Suppressor macrophage treated with lipopolysaccharide for 4 hours (primary cell): ENCODE results near the gene GPC6.

Experiments
- DNase-seq: peaks from one replicate; pipeline ENCODE4 v3.0.0-alpha.2; 2020

Gene GPC6

DNA sequence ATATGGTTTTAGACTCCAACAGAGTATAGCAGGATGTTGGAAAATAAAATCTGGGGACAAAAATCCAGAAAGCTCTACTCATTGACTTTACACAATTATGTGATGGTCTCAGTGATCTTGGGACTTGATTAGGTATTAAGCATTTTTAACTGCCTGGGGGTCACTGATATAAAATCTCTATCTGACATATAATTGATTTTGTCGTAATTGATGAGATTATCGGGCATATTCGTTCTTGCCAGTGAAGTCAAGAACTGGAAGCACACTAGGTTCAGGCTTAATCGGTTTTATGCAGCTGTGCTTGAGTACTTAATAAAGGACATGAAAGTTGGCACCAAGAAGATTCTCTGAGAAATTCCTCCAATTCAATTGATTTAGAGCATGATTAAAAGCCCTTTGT lies 862.1 kb downstream of the GPC6 start:
- no peak for DNase-seq

- DNase-seq: no peak
These were observed 864.3 kb downstream of the GPC6 start for GRCh38 chr13:94090773-94091480.

DNA sequence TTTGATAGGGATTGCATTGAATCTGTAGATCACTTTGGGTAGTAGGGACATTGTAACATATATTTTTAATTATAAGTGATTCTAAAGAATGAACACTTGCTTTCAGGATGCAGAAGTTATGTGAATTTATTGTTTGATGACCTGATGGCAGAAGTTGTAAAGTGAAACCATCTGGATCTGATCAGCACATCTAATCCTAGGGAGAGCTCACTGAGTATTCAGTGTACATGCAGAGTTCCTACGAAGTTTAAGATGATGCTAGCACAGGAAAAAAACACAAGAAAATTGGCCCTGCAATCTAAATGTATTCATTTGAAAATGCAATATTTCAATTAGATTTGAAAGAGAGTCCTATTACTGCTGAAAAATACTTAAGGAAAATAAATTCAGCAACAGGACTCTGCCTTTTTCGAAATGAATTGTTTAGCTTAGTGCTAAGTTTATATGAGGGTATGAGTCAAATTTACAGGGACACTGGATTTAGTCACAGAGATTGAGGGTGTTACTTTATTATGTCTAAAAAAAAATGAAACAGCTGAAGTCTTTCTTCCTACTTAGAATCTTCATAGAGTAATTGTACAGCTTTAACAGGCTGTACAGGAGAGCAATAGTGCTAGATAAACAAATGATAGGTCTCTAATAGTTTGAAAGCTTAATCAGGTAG lies 867.2 kb downstream of the GPC6 start:
- no peak for DNase-seq

- DNase-seq: no peak
These were observed 883.2 kb downstream of the GPC6 start for GRCh38 chr13:94109715-94110374.

DNA sequence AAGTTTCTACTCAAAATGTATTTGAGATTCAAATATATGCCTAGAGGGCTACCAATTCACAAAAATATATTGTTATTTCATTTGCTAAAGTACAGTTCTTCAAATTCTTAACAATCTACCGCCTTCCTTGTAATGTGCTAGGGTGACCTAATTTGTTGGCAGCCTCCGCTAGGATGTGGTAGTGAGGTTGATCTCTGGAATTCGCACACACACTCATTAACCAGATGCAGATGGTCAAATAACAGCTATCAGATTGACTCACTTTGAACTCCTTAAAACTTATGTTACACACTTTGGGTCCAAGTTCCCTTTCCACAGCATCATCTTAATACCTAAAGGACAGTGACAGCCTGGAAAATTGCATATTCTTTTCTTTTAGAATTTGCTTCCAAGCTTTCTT lies 885.6 kb downstream of the GPC6 start:
- DNase-seq: no peak

- no peak for DNase-seq
These were observed 886.1 kb downstream of the GPC6 start for GRCh38 chr13:94112731-94113130.

- no peak for DNase-seq
These were observed 886.6 kb downstream of the GPC6 start for GRCh38 chr13:94113245-94113644.

GRCh38 chr13:94114166-94114565 lies 887.6 kb downstream of the GPC6 start:
- no peak for DNase-seq

DNA sequence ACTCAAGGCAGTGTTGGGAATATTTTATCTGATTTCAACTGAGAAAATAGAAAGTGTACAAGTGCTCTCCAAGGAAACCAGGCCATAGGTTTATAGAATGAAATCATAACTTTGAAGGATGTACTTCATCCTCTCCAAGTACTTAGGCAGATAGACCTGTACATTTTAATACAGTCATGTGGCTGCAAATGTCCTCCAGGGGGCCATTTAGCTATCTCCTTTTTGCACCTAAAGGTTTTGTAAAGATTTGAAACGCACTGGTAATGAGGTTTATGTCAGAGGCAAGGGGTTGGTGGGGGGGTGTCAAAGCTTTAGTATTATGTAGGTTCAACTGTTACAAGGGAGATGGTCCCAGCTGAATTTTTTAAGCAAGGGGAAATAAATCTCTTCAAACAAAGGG lies 888.4 kb downstream of the GPC6 start:
- no peak for DNase-seq

- no peak for DNase-seq
These were observed 892.8 kb downstream of the GPC6 start for GRCh38 chr13:94119360-94119936.

- DNase-seq: no peak
These were observed 894.3 kb downstream of the GPC6 start for GRCh38 chr13:94120878-94121277.

GRCh38 chr13:94121686-94122085 lies 895.1 kb downstream of the GPC6 start:
- DNase-seq: no peak

DNA sequence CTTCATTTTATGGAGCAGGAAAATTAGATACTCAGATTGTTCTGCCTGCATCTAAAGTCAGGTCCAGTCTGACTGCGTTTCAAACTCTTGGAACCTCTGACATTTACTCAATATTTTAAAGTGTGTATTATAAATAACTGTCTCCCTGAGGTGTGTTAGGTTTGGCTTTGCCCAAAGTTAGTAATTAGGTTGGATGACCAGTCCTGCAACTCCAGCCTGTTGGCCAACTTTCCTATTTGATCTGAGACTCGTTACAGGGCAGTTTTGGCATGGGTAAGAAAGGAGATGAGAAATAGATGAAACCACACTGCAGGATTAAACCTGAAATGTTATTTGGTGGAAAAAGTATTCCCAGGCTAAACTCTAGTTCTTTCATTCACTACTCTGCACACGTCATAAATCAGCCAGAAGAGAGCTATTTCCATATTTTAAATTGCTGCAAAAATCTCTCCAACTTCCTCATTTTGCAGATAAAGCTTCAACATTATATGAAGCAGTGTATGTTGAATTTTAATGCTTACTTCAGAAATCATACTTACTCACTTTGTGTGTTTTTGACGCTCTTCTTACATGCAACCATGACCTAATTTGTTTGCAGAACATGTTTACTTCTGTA lies 895.8 kb downstream of the GPC6 start:
- no peak for DNase-seq

DNA sequence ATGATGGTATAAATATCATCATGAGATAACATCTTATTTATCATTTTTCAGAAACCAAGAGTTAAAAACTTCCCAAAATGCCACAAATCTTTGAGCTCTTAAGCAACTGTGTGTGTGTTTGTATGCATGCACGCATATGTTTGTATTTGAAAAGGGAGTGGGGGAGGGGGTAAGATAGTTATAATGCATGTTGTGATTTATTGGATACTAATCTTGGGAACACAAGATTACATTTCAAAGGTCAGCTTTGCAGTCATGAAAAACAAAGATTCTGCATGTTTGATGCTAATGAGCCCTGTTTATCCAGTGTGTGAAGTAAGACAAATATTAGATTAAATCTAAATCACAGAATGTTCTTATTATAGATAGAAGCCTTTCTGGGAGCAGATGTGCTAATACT lies 897.0 kb downstream of the GPC6 start:
- no peak for DNase-seq

- no peak for DNase-seq
These were observed 901.8 kb downstream of the GPC6 start for GRCh38 chr13:94128430-94128829.

GRCh38 chr13:94129490-94129894 lies 902.9 kb downstream of the GPC6 start:
- DNase-seq: peak; percentile 12

DNA sequence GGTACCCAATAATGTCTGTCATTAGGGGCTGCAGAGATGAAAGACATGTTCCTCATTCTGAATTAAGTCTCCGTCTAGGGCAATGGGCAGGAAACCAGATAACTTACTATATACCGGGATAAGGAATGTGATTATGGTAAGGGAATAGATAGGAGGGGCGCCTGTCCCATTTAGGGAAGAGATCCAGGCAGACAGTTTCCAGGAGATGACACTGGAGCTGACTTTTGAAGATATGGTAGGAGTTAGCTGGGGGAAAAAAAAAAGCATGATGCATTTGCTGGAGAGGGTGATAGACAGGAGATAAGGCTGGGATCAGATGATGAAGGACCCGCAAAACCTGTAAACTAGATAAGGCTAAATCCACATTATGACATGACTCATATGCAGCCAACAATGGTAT lies 912.2 kb downstream of the GPC6 start:
- DNase-seq: no peak

DNA sequence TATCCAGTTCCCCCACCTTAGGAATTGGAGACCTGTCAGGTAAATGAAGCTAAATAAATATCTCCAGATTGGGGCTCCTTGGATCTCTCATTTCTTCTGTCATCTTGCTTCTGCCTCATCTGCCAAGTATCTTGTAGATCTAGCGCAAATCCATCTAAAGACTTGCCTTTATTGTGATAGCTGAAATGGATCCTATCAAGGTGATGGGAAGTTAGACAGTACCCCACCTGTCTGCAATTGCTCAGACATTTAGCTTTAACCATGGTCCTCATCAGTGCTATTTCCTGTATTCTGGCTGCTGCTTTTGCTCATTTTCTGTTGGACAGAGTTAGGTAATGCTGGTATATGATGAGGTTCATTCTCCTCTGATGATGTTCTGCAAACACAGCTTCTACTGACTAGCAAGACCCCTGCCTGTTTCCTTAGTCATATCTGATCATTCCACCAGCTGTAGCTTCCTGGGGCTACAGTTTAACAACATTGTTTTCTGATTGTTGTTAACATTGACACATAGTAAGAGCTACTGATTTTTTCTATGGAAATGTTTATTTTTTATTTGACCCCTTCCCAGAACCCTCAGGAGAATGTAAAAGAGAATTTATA lies 912.9 kb downstream of the GPC6 start:
- DNase-seq: no peak

- DNase-seq: no peak
These were observed 913.4 kb downstream of the GPC6 start for GRCh38 chr13:94140027-94140426.

DNA sequence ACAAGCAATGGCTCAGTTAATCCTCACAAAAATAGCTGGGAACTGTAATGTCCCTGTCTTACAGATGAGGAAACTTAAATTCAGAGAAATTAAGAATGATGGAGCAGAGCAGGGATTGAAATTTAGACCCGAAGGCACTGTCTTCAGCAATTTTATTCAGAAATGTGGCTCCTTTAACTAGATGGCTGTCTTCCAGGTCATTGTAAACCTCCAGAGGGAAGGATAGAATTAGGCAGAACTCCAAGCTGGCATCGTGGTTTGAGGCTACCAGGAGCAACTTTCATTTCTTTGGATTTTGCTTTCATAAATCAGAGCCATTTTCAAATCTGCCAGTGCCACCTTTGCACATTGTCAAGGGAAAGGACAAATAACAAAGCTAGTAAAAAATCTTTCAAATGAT lies 913.9 kb downstream of the GPC6 start:
- DNase-seq: no peak

- no peak for DNase-seq
These were observed 917.2 kb downstream of the GPC6 start for GRCh38 chr13:94143624-94144350.

- DNase-seq: no peak
These were observed 919.4 kb downstream of the GPC6 start for GRCh38 chr13:94145966-94146365.
